ENCODE data around the gene FAM234A.

The FAM234A gene

GRCh38 chr16:283033-283805, 48.6 kb downstream of the FAM234A start, which contains the start of gene PDIA2:
PDIA2 (plus strand) TSS chr16:283164; CDS start chr16:283170, 6 bp downstream.
- no peak for DNase-seq

- no peak for DNase-seq
These were observed 49.8 kb downstream of the FAM234A start for GRCh38 chr16:284204-285120.

GRCh38 chr16:285146-286055, 50.8 kb downstream of the FAM234A start:
- no peak for DNase-seq

GRCh38 chr16:286491-287297, 52.1 kb downstream of the FAM234A start:
- DNase-seq = no peak

GRCh38 chr16:287298-287811, 52.7 kb downstream of the FAM234A start:
- DNase-seq = no peak

- DNase-seq = no peak
These were observed 53.6 kb downstream of the FAM234A start for GRCh38 chr16:287981-288920.

- no peak for DNase-seq
These were observed 54.9 kb downstream of the FAM234A start for GRCh38 chr16:289395-289997.

- no peak for DNase-seq
These were observed 55.5 kb downstream of the FAM234A start for GRCh38 chr16:290015-290680.

GRCh38 chr16:290681-291405, 56.2 kb downstream of the FAM234A start:
- no peak for DNase-seq

GRCh38 chr16:291539-291938, 56.9 kb downstream of the FAM234A start:
- no peak for DNase-seq

- DNase-seq = no peak
These were observed 58.6 kb downstream of the FAM234A start for GRCh38 chr16:293043-293775.

GRCh38 chr16:296276-296675, 61.7 kb downstream of the FAM234A start:
- no peak for DNase-seq

GRCh38 chr16:296806-297510, 62.3 kb downstream of the FAM234A start:
- no peak for DNase-seq

- DNase-seq = no peak
These were observed 63.2 kb downstream of the FAM234A start for GRCh38 chr16:297832-298231.

- DNase-seq = no peak
These were observed 66.6 kb downstream of the FAM234A start for GRCh38 chr16:301235-301634.

GRCh38 chr16:301950-302349, 67.3 kb downstream of the FAM234A start:
- no peak for DNase-seq

- DNase-seq = no peak
These were observed 69.3 kb downstream of the FAM234A start for GRCh38 chr16:303760-304505.

All from activated CD4-positive, alpha-beta T cell treated with anti-CD3 and anti-CD28 coated beads for 48 hours (primary cell).